NB4 (cell line): ENCODE measurements around the gene ITSN1.
"Not testable (repeated sequence)": the region's sequence is repeated elsewhere in the genome, so short reads cannot be mapped to it uniquely, and the experiment has no call there.

ENCODE experiments used
- DNase-seq: peaks from one replicate; pipeline ENCODE4 v3.0.0; 2010; ENCODE audit warnings: low read depth
- H3K4me3 ChIP-seq: one replicate; pipeline ENCODE4 v1.5.1; 2011; ENCODE audit warnings: mild to moderate bottlenecking, low read depth, low read length, moderate library complexity
- CTCF ChIP-seq: IDR thresholded peaks from one replicate; pipeline ENCODE4 v1.5.1; 2012; ENCODE audit warnings: low read depth, low read length
- MAX ChIP-seq: IDR thresholded peaks from 2 replicates; pipeline ENCODE4 v1.6.1; 2011; ENCODE audit warnings: low read depth, low read length
- MYC ChIP-seq: IDR thresholded peaks from 2 replicates; pipeline ENCODE4 v1.6.1; 2011; ENCODE audit warnings: low read depth, low read length
- POLR2A ChIP-seq: IDR thresholded peaks from 2 replicates; pipeline ENCODE4 v1.6.1; 2011; ENCODE audit warnings: mild to moderate bottlenecking; ENCODE audit not compliant: insufficient read length; ENCODE audit errors: extremely low read depth

ITSN1 gene

GRCh38 chr21:33783187-33783979 is 141.1 kb downstream of the ITSN1 start:
- no peak overlapping the region for H3K4me3 ChIP-seq
- no peak for TF ChIP-seq MYC
- no peak for TF ChIP-seq MAX
- TF ChIP-seq CTCF, result no peak
- no peak for DNase-seq

- no peak for TF ChIP-seq POLR2A
- TF ChIP-seq MYC, result no peak
- TF ChIP-seq MAX, result no peak
- no peak for TF ChIP-seq CTCF
- no peak for DNase-seq
These were observed 145.1 kb downstream of the ITSN1 start for GRCh38 chr21:33787431-33787830.

GRCh38 chr21:33788438-33788837 is 146.1 kb downstream of the ITSN1 start:
- not testable (repeated sequence) for DNase-seq, H3K4me3 ChIP-seq

More at GRCh38 chr21:33787431-33787830, 145.1 kb downstream of the ITSN1 start:
- H3K4me3 ChIP-seq, result no peak overlapping the region

- H3K4me3 ChIP-seq, result no peak overlapping the region
- TF ChIP-seq POLR2A (no peak), MAX (no peak), CTCF (no peak), MYC (no peak)
- peak; percentile 3 for DNase-seq
These were observed 147.4 kb downstream of the ITSN1 start for GRCh38 chr21:33789697-33790096.

- no peak for DNase-seq
- no peak overlapping the region for H3K4me3 ChIP-seq
- TF ChIP-seq MYC (no peak), MAX (no peak), POLR2A (no peak), CTCF (no peak)
These were observed 148.8 kb downstream of the ITSN1 start for GRCh38 chr21:33791073-33791472.

GRCh38 chr21:33794596-33794995 is 152.3 kb downstream of the ITSN1 start:
- H3K4me3 ChIP-seq, result no peak overlapping the region
- DNase-seq, result no peak
- TF ChIP-seq CTCF (no peak), POLR2A (no peak), MAX (no peak), MYC (no peak)
